Fibroblast of the aortic adventitia (primary cell): ENCODE measurements around the gene EIF2D. TPM values are rescaled to one million over a fixed set of nuclear protein-coding genes. Genes with fewer than 3 reads are reported as not detected.

Experiments
- DNase-seq: peaks from one replicate; pipeline ENCODE4 v3.0.0-alpha.2; 2010; ENCODE audit warnings: low read depth
- H3K4me3 ChIP-seq: 2 replicates; pipeline ENCODE4 v1.5.1; 2011; ENCODE audit warnings: low read depth, mild to moderate bottlenecking, control low read depth, low read length, moderate library complexity
- CTCF ChIP-seq: IDR thresholded peaks from 2 replicates; pipeline ENCODE4 v1.5.1; 2011; ENCODE audit warnings: mild to moderate bottlenecking, low read length, control low read depth, inconsistent platforms; ENCODE audit not compliant: insufficient read depth
- total RNA-seq: library from RNA; depleted of rRNA; stranded (reverse); fragments of >200 nt; gene quantifications from 2 replicates; pipeline ENCODE4 v1.2.3, GENCODE V29; 2012; ENCODE audit warnings: low replicate concordance

Gene EIF2D
- total RNA-seq, 1 donor = 42.5 TPM

GRCh38 chr1:206609229-206609991 lies 2.9 kb downstream of the EIF2D start:
- no peak for DNase-seq
- H3K4me3 ChIP-seq = no peak overlapping the region
- no peak for TF ChIP-seq CTCF

- no peak overlapping the region for H3K4me3 ChIP-seq
- DNase-seq = peak; percentile 49
- peak; percentile 81 for TF ChIP-seq CTCF
These were observed 4.1 kb downstream of the EIF2D start for GRCh38 chr1:206608108-206608698.

- TF ChIP-seq CTCF = peak; percentile 45
- no peak overlapping the region for H3K4me3 ChIP-seq
- DNase-seq = peak; percentile 22
These were observed 5.4 kb downstream of the EIF2D start for GRCh38 chr1:206606867-206607266.

- no peak for DNase-seq
- no peak overlapping the region for H3K4me3 ChIP-seq
- no peak for TF ChIP-seq CTCF
These were observed 7.4 kb downstream of the EIF2D start for GRCh38 chr1:206604861-206605260.

- no peak for DNase-seq
- no peak overlapping the region for H3K4me3 ChIP-seq
- no peak for TF ChIP-seq CTCF
These were observed 11.7 kb downstream of the EIF2D start for GRCh38 chr1:206600527-206600926.

GRCh38 chr1:206596319-206596666 lies 16.0 kb downstream of the EIF2D start:
- H3K4me3 ChIP-seq = no peak overlapping the region
- TF ChIP-seq CTCF = no peak
- no peak for DNase-seq
